Type B pancreatic cell (in vitro differentiated cells): ENCODE results near the gene ADGRA3. TPM values are rescaled to one million over a fixed set of nuclear protein-coding genes. Genes with fewer than 3 reads are reported as not detected.

Source experiments
- DNase-seq: peaks from one replicate; pipeline ENCODE4 v3.0.0; 2021; ENCODE audit warnings: mixed read lengths; ENCODE audit not compliant: unreplicated experiment; ENCODE audit errors: extremely low spot score
- H3K27ac Mint-ChIP-seq: 2 replicates; pipeline ENCODE4 v1.8.0; 2021; ENCODE audit warnings: mild to moderate bottlenecking, mixed read lengths
- H3K27me3 Mint-ChIP-seq: 2 replicates; pipeline ENCODE4 v1.8.0; 2021; ENCODE audit warnings: mixed read lengths
- H3K36me3 Mint-ChIP-seq: 2 replicates; pipeline ENCODE4 v1.8.0; 2021; ENCODE audit warnings: mixed read lengths
- H3K4me1 Mint-ChIP-seq: one replicate; pipeline ENCODE4 v1.8.0; 2021; ENCODE audit warnings: mixed read lengths; ENCODE audit not compliant: unreplicated experiment
- H3K4me3 Mint-ChIP-seq: 2 replicates; pipeline ENCODE4 v1.8.0; 2021; ENCODE audit warnings: mild to moderate bottlenecking, mixed read lengths
- H3K9me3 Mint-ChIP-seq: 2 replicates; pipeline ENCODE4 v1.8.0; 2021; ENCODE audit warnings: mixed read lengths
- CTCF ChIP-seq: fragments of 200-600 bp; sonication (generic); conservative IDR thresholded peaks from 2 replicates; pipeline ENCODE4 v1.5.0; 2021; ENCODE audit warnings: antibody characterized with exemption, mild to moderate bottlenecking
- total RNA-seq: library from RNA; stranded (reverse); gene quantifications from 2 replicates; pipeline ENCODE4 v1.2.1, GENCODE V29; 2021; ENCODE audit warnings: low replicate concordance

ADGRA3 gene
- total RNA-seq, 1 donor from 2014 or later = 61.0 TPM

- DNase-seq = no peak
- Mint-ChIP-seq H3K4me1 (peaks cover 50% of the 10 kb centered on the region), H3K9me3 (peaks cover 8% of the 10 kb centered on the region), H3K36me3 (peaks cover 8% of the 10 kb centered on the region), H3K4me3 (no peak overlapping the region), H3K27me3 (no peaks in the 10 kb centered on the region), H3K27ac (no peak overlapping the region)
- no peak for TF ChIP-seq CTCF
These were observed 29.6 kb downstream of the ADGRA3 start for GRCh38 chr4:22486276-22486675.

DNA sequence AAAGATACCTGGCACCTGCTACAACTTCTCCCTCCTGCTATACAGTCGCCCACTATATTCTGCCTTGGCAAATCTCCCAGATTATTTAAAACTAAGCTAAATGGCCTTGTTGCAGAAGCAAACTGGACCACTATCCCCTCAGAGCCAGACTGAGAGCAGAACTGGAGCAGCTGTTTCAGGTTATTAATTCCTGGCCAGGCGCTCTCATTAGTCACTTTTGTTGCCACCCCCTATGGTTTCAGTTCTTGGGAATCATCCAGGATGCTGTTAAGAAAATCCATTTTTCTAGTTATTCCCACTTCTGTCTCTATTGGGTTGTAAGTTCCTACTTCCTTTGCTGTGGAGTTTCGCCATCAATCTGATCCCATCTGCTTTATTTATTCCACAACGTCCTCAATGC is 30.1 kb downstream of the ADGRA3 start:
- H3K36me3 Mint-ChIP-seq = peaks cover 8% of the 10 kb centered on the region

GRCh38 chr4:22483551-22483981 is 32.3 kb downstream of the ADGRA3 start:
- no peak for DNase-seq
- no peak for TF ChIP-seq CTCF
- Mint-ChIP-seq H3K36me3 (peaks cover 11% of the 10 kb centered on the region), H3K27me3 (no peaks in the 10 kb centered on the region), H3K9me3 (peaks cover 3% of the 10 kb centered on the region), H3K27ac (no peak overlapping the region), H3K4me1 (peaks cover 37% of the 10 kb centered on the region), H3K4me3 (no peak overlapping the region)

More for the DNA sequence above, 30.1 kb downstream of the ADGRA3 start:
- no peaks in the 10 kb centered on the region for H3K27me3 Mint-ChIP-seq
- no peak overlapping the region for H3K27ac Mint-ChIP-seq
- peaks cover 46% of the 10 kb centered on the region for H3K4me1 Mint-ChIP-seq
- H3K4me3 Mint-ChIP-seq = no peak overlapping the region
- no peak for DNase-seq
- no peak for TF ChIP-seq CTCF
- H3K9me3 Mint-ChIP-seq = peaks cover 8% of the 10 kb centered on the region

DNA sequence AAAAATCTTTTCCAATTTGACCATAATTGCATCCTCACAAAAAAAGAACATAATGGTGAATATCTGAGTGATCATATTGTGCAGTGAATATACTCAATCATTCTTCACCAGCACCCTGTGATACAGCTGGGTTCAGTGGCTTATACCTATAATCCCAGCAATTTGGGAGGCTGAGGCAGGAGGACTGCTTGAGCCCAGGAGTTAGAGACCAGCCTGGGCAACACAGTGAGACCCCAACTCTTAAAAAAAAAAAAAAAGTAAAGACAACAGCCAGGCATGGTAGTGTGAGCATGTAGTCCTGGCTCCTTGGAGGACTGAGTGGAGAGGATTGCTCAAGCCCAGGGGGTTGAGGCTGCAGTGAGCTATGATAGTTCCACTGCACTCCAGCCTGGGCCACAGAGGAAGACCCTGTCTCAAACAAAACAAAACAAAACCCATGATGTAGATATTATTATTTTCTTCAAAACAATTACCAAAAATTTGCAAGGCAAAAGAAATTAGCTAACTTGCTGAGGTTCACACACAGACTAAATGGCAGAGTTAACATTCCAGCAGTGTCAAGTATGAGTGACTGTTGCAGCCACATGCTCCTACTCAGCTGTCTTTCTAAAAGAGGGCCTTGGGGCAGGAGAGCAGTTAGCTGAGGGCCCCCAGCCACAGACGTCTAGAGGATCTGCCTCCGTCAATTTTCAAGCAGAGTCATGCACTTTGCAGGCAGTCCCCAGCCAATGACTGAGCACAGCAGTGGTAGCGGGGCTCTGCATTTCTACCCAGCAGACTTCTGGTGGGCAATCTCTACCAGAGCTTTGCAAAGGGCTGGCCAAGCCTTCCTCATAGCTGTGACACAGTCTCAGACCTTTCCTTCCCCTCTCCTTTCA is 33.4 kb downstream of the ADGRA3 start:
- Mint-ChIP-seq H3K36me3 (peaks cover 7% of the 10 kb centered on the region), H3K27ac (no peak overlapping the region)
- DNase-seq = no peak

GRCh38 chr4:22480675-22481327 is 35.1 kb downstream of the ADGRA3 start:
- Mint-ChIP-seq H3K27ac (no peak overlapping the region), H3K36me3 (peaks cover 11% of the 10 kb centered on the region), H3K27me3 (no peaks in the 10 kb centered on the region), H3K4me3 (no peak overlapping the region), H3K4me1 (peaks cover 24% of the 10 kb centered on the region), H3K9me3 (no peaks in the 10 kb centered on the region)
- no peak for DNase-seq
- TF ChIP-seq CTCF = no peak

More for the DNA sequence above, 33.4 kb downstream of the ADGRA3 start:
- no peak for TF ChIP-seq CTCF
- H3K9me3 Mint-ChIP-seq = no peaks in the 10 kb centered on the region
- H3K4me1 Mint-ChIP-seq = peaks cover 32% of the 10 kb centered on the region
- no peak overlapping the region for H3K4me3 Mint-ChIP-seq
- H3K27me3 Mint-ChIP-seq = no peaks in the 10 kb centered on the region
